ENCODE measurements around the gene SSBP3. TPM values are rescaled to one million over a fixed set of nuclear protein-coding genes. Genes with fewer than 3 reads are reported as not detected.

The SSBP3 gene
- total RNA-seq, 1 donor from 2014 or later: 29.7 TPM

- Mint-ChIP-seq H3K9me3 (no peaks in the 10 kb centered on the region), H3K4me1 (no peaks in the 10 kb centered on the region), H3K27ac (no peak overlapping the region), H3K4me3 (no peak overlapping the region), H3K27me3 (no peaks in the 10 kb centered on the region), H3K36me3 (ENCODE audit: low read depth) (peaks cover 54% of the 10 kb centered on the region)
- intact Hi-C loops (cut with micrococcal nuclease): no loop called here
- no peak for ATAC-seq (ENCODE audit: low read depth)
- no peak for DNase-seq
- TF ChIP-seq CTCF (IDR thresholded peaks at IDR 0.05): no peak
- POLR2A ChIA-PET: interaction anchor here (0.5 kb wide), 1 partner anchor 10 kb away, joined by 3 read pairs; no protein-coding TSS in a partner anchor
- CTCF ChIA-PET: no interaction called here
Measured at GRCh38 chr1:54396261-54396933, 9.8 kb downstream of the SSBP3 start.

GRCh38 chr1:54395281-54395934, 10.8 kb downstream of the SSBP3 start:
- ATAC-seq (ENCODE audit: low read depth) (no peak), DNase-seq (no peak)
- no peak overlapping the region for H3K4me3 Mint-ChIP-seq
- intact Hi-C loops (cut with micrococcal nuclease): no loop called here
- POLR2A ChIA-PET: interaction anchor here (0.5 kb wide), 1 partner anchor 9 kb away, joined by 3 read pairs; no protein-coding TSS in a partner anchor
- no peaks in the 10 kb centered on the region for H3K27me3 Mint-ChIP-seq
- H3K27ac Mint-ChIP-seq: no peak overlapping the region
- CTCF ChIA-PET: interaction anchor here (0.7 kb wide), 1 partner anchor 94 kb away, joined by 4 read pairs; no protein-coding TSS in a partner anchor
- no peaks in the 10 kb centered on the region for H3K4me1 Mint-ChIP-seq
- no peaks in the 10 kb centered on the region for H3K9me3 Mint-ChIP-seq
- peaks cover 46% of the 10 kb centered on the region for H3K36me3 Mint-ChIP-seq (ENCODE audit: low read depth)
- TF ChIP-seq CTCF (IDR thresholded peaks at IDR 0.05): no peak

- Mint-ChIP-seq H3K27me3 (no peaks in the 10 kb centered on the region), H3K4me1 (no peaks in the 10 kb centered on the region), H3K36me3 (ENCODE audit: low read depth) (peaks cover 40% of the 10 kb centered on the region), H3K27ac (no peak overlapping the region), H3K4me3 (no peak overlapping the region), H3K9me3 (no peaks in the 10 kb centered on the region)
- DNase-seq (no peak), ATAC-seq (ENCODE audit: low read depth) (no peak)
- POLR2A ChIA-PET: no interaction called here
- TF ChIP-seq CTCF (IDR thresholded peaks at IDR 0.05): no peak
- intact Hi-C loops (cut with micrococcal nuclease): no loop called here
- CTCF ChIA-PET: no interaction called here
Measured at GRCh38 chr1:54394104-54394503, 12.1 kb downstream of the SSBP3 start.

- Mint-ChIP-seq H3K27ac (no peak overlapping the region), H3K9me3 (no peaks in the 10 kb centered on the region), H3K4me1 (no peaks in the 10 kb centered on the region), H3K36me3 (ENCODE audit: low read depth) (peaks cover 28% of the 10 kb centered on the region), H3K27me3 (no peaks in the 10 kb centered on the region), H3K4me3 (no peak overlapping the region)
- ChIA-PET POLR2A (no interaction called here), CTCF (no interaction called here)
- no peak for TF ChIP-seq CTCF (IDR thresholded peaks at IDR 0.05)
- intact Hi-C loops (cut with micrococcal nuclease): no loop called here
- ATAC-seq (ENCODE audit: low read depth): no peak
- no peak for DNase-seq
Measured at GRCh38 chr1:54392401-54392800, 13.8 kb downstream of the SSBP3 start.

GRCh38 chr1:54391450-54392209, 14.6 kb downstream of the SSBP3 start:
- no peak for DNase-seq
- Mint-ChIP-seq H3K4me1 (no peaks in the 10 kb centered on the region), H3K27me3 (no peaks in the 10 kb centered on the region), H3K9me3 (no peaks in the 10 kb centered on the region), H3K27ac (no peak overlapping the region), H3K36me3 (ENCODE audit: low read depth) (peaks cover 24% of the 10 kb centered on the region), H3K4me3 (no peak overlapping the region)
- ChIA-PET POLR2A (no interaction called here), CTCF (no interaction called here)
- no peak for TF ChIP-seq CTCF (IDR thresholded peaks at IDR 0.05)
- no peak for ATAC-seq (ENCODE audit: low read depth)
- intact Hi-C loops (cut with micrococcal nuclease): no loop called here

Measured in activated B cell treated with CpG ODN at 0.5 μM for 24 hours (primary cell).